ENCODE results near the gene ARHGEF19.
A peak's percentile ranks its signal among the peaks of the same experiment; 100 is the strongest.

Gene ARHGEF19

GRCh38 chr1:16183765-16184556 lies 28.5 kb downstream of the ARHGEF19 start:
- no peak overlapping the region for H3K27ac ChIP-seq (ENCODE audit: low read length)
- H3K4me1 ChIP-seq (ENCODE audit: control insufficient read depth, low read depth, low read length) = peaks cover 9% of the 10 kb centered on the region
- H3K4me3 ChIP-seq (ENCODE audit: low read length) = no peak overlapping the region
- H3K27me3 ChIP-seq (ENCODE audit: control insufficient read depth, insufficient read depth, low read length) = no peaks in the 10 kb centered on the region
- no peaks in the 10 kb centered on the region for H3K36me3 ChIP-seq (ENCODE audit: control insufficient read depth, low read depth, low read length)
- no peak overlapping the region for H3K9ac ChIP-seq (ENCODE audit: low read length)
- no peaks in the 10 kb centered on the region for H3K9me3 ChIP-seq (ENCODE audit: control insufficient read depth, low read depth, low read length)

GRCh38 chr1:16183179-16183578 lies 29.3 kb downstream of the ARHGEF19 start:
- H3K9ac ChIP-seq (ENCODE audit: low read length) = no peak overlapping the region
- H3K27ac ChIP-seq (ENCODE audit: low read length) = no peak overlapping the region
- H3K27me3 ChIP-seq (ENCODE audit: control insufficient read depth, insufficient read depth, low read length) = no peaks in the 10 kb centered on the region
- no peaks in the 10 kb centered on the region for H3K9me3 ChIP-seq (ENCODE audit: control insufficient read depth, low read depth, low read length)
- H3K4me1 ChIP-seq (ENCODE audit: control insufficient read depth, low read depth, low read length) = peaks cover 9% of the 10 kb centered on the region
- no peak overlapping the region for H3K4me3 ChIP-seq (ENCODE audit: low read length)
- H3K36me3 ChIP-seq (ENCODE audit: control insufficient read depth, low read depth, low read length) = no peaks in the 10 kb centered on the region

DNA sequence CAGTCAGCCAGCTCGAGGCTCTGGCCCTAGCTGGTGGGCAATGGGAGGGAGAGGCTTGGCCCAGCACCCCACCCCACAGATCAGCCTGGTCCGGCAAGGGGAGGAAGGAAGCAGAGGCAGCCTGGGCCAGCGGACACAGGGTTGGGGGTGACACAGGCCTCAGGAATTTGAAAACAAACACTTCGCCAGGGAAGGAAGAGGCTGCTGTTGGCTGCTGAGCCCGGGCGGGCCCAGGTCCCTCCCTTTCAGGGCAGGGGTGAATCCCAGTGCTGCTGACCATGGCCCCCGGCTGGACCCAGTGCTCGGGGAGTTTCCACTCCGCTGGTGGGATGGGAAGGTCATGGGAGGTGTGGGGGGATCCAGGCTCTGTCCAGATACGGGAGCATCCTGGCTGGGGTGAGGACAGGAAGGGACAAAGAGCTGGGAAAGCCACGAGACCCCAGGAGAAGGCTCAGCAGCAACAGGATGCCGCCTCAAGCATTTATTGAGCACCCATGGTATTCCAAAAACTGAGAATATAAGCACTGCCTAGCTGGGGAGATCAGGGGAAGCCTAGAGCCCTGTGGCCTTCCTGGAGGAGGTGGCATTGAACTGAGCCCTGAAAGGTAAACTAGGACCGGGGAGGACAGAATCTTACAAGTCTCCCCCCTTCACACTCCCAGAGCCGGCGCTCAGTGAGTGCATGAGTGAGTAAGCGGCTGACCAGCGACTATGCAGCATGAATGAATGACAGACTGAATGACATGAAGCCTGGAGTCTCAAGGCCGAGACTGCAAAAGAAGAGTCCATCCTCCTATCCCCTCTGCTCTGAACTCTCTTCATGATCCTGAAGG lies 30.3 kb downstream of the ARHGEF19 start:
- no peaks in the 10 kb centered on the region for H3K36me3 ChIP-seq (ENCODE audit: control insufficient read depth, low read depth, low read length)

GRCh38 chr1:16180291-16180824 lies 32.1 kb downstream of the ARHGEF19 start:
- H3K4me3 ChIP-seq (ENCODE audit: low read length) = no peak overlapping the region
- no peaks in the 10 kb centered on the region for H3K36me3 ChIP-seq (ENCODE audit: control insufficient read depth, low read depth, low read length)
- H3K9me3 ChIP-seq (ENCODE audit: control insufficient read depth, low read depth, low read length) = no peaks in the 10 kb centered on the region
- H3K27me3 ChIP-seq (ENCODE audit: control insufficient read depth, insufficient read depth, low read length) = no peaks in the 10 kb centered on the region
- H3K4me1 ChIP-seq (ENCODE audit: control insufficient read depth, low read depth, low read length) = peaks cover 9% of the 10 kb centered on the region
- H3K9ac ChIP-seq (ENCODE audit: low read length) = no peak overlapping the region
- H3K27ac ChIP-seq (ENCODE audit: low read length) = no peak overlapping the region

More for the DNA sequence above, 30.3 kb downstream of the ARHGEF19 start:
- Histone ChIP-seq H3K9ac (ENCODE audit: low read length) (peak overlapping the region; percentile 38), H3K27ac (ENCODE audit: low read length) (peak overlapping the region; percentile 51), H3K4me1 (ENCODE audit: control insufficient read depth, low read depth, low read length) (peaks cover 9% of the 10 kb centered on the region), H3K9me3 (ENCODE audit: control insufficient read depth, low read depth, low read length) (no peaks in the 10 kb centered on the region), H3K4me3 (ENCODE audit: low read length) (no peak overlapping the region), H3K27me3 (ENCODE audit: control insufficient read depth, insufficient read depth, low read length) (no peaks in the 10 kb centered on the region)

- no peak overlapping the region for H3K9ac ChIP-seq (ENCODE audit: low read length)
- H3K4me1 ChIP-seq (ENCODE audit: control insufficient read depth, low read depth, low read length) = peaks cover 9% of the 10 kb centered on the region
- no peaks in the 10 kb centered on the region for H3K9me3 ChIP-seq (ENCODE audit: control insufficient read depth, low read depth, low read length)
- no peaks in the 10 kb centered on the region for H3K36me3 ChIP-seq (ENCODE audit: control insufficient read depth, low read depth, low read length)
- no peak overlapping the region for H3K27ac ChIP-seq (ENCODE audit: low read length)
- H3K4me3 ChIP-seq (ENCODE audit: low read length) = no peak overlapping the region
- no peaks in the 10 kb centered on the region for H3K27me3 ChIP-seq (ENCODE audit: control insufficient read depth, insufficient read depth, low read length)
Observed at GRCh38 chr1:16178596-16179497, 33.6 kb downstream of the ARHGEF19 start.

DNA sequence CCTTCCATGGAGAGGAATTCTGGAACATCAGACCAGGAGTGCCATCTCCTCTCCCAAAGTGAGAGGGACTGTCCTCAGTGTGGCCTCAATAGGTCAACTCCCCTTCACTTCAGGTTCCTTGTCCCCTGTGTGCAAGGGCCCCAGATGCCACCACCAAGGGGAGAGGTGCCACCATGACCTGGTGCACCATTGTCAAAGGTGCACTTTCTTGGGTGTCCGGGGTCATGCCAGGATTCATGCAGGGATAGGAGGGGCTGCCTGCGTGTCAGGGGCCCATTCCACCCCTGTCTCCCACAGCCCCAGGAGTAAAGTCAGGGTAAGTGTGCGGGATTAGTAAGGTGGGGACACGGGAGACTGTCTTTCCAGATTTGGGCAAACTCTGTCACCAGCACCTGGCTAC lies 35.1 kb downstream of the ARHGEF19 start:
- Histone ChIP-seq H3K4me3 (ENCODE audit: low read length) (no peak overlapping the region), H3K9me3 (ENCODE audit: control insufficient read depth, low read depth, low read length) (no peaks in the 10 kb centered on the region), H3K27me3 (ENCODE audit: control insufficient read depth, insufficient read depth, low read length) (no peaks in the 10 kb centered on the region), H3K9ac (ENCODE audit: low read length) (no peak overlapping the region), H3K27ac (ENCODE audit: low read length) (no peak overlapping the region), H3K4me1 (ENCODE audit: control insufficient read depth, low read depth, low read length) (peaks cover 8% of the 10 kb centered on the region), H3K36me3 (ENCODE audit: control insufficient read depth, low read depth, low read length) (no peaks in the 10 kb centered on the region)

DNA sequence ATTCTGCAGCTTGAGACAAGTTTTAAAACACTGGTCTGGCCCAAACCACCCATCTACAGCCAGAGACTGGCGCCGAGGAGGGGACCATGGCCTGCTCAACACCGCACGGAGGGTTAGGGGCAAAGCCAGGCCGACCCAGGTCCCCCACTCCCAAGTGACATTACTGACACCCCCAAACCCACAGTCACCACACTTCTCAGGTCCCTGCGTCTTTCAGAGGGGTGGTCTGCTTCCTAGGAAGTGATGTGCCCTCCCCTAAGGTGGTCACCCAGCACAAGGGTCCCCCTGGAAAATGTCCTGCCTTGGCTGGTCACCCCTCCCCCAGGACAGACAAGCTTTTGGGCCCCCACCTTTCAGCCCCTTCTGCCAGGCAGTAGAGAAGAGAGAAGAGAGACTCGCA lies 35.8 kb downstream of the ARHGEF19 start:
- H3K9me3 ChIP-seq (ENCODE audit: control insufficient read depth, low read depth, low read length) = no peaks in the 10 kb centered on the region

GRCh38 chr1:16175610-16176553 lies 36.6 kb downstream of the ARHGEF19 start:
- Histone ChIP-seq H3K4me1 (ENCODE audit: control insufficient read depth, low read depth, low read length) (no peaks in the 10 kb centered on the region), H3K27ac (ENCODE audit: low read length) (no peak overlapping the region), H3K4me3 (ENCODE audit: low read length) (no peak overlapping the region), H3K9me3 (ENCODE audit: control insufficient read depth, low read depth, low read length) (no peaks in the 10 kb centered on the region), H3K36me3 (ENCODE audit: control insufficient read depth, low read depth, low read length) (no peaks in the 10 kb centered on the region), H3K27me3 (ENCODE audit: control insufficient read depth, insufficient read depth, low read length) (no peaks in the 10 kb centered on the region), H3K9ac (ENCODE audit: low read length) (no peak overlapping the region)

More for the DNA sequence above, 35.8 kb downstream of the ARHGEF19 start:
- H3K4me1 ChIP-seq (ENCODE audit: control insufficient read depth, low read depth, low read length) = peaks cover 2% of the 10 kb centered on the region
- no peak overlapping the region for H3K4me3 ChIP-seq (ENCODE audit: low read length)
- no peak overlapping the region for H3K9ac ChIP-seq (ENCODE audit: low read length)
- no peak overlapping the region for H3K27ac ChIP-seq (ENCODE audit: low read length)
- H3K36me3 ChIP-seq (ENCODE audit: control insufficient read depth, low read depth, low read length) = no peaks in the 10 kb centered on the region
- no peaks in the 10 kb centered on the region for H3K27me3 ChIP-seq (ENCODE audit: control insufficient read depth, insufficient read depth, low read length)

GRCh38 chr1:16174886-16175598 lies 37.4 kb downstream of the ARHGEF19 start:
- Histone ChIP-seq H3K4me1 (ENCODE audit: control insufficient read depth, low read depth, low read length) (no peaks in the 10 kb centered on the region), H3K9me3 (ENCODE audit: control insufficient read depth, low read depth, low read length) (no peaks in the 10 kb centered on the region), H3K27ac (ENCODE audit: low read length) (no peak overlapping the region), H3K4me3 (ENCODE audit: low read length) (no peak overlapping the region), H3K36me3 (ENCODE audit: control insufficient read depth, low read depth, low read length) (no peaks in the 10 kb centered on the region), H3K9ac (ENCODE audit: low read length) (no peak overlapping the region), H3K27me3 (ENCODE audit: control insufficient read depth, insufficient read depth, low read length) (no peaks in the 10 kb centered on the region)

Measured in iPS-18a (cell line).